ENCODE measurements around the gene PFKP.

GRCh38 chr10:3108033-3108432 is 40.7 kb downstream of the PFKP start:
- TF ChIP-seq CTCF (IDR thresholded peaks at IDR 0.05; ENCODE audit: borderline replicate concordance, extremely low read depth, low read length, poor library complexity, severe bottlenecking) (no peak), EZH2 (IDR thresholded peaks at IDR 0.05; ENCODE audit: borderline replicate concordance, low read depth, low read length, severe bottlenecking) (no peak)
